SK-N-SH (cell line): Measurements from ENCODE around the gene SSTR4.

ENCODE experiments used
- CTCF ChIP-seq: fragments of 200-600 bp; sonication (generic); IDR thresholded peaks from 2 replicates; pipeline ENCODE4 v1.6.1; 2017; ENCODE audit warnings: antibody characterized with exemption, mild to moderate bottlenecking, moderate library complexity
- EP300 ChIP-seq, 2 experiments: IDR thresholded peaks; 2 replicates each; pipeline versions ENCODE4 v1.4.0 to v1.6.1; 2012; ENCODE audit warnings: borderline replicate concordance in 1 of 2, low read depth in 1 of 2, low read length in 1 of 2
- EZH2phosphoT487 ChIP-seq: fragments of 200-600 bp; sonication (generic); IDR thresholded peaks from 2 replicates; pipeline ENCODE4 v1.6.1; 2017; ENCODE audit warnings: low read depth, mixed run types, mild to moderate bottlenecking, antibody characterized with exemption, moderate library complexity, borderline replicate concordance
- FOXJ3 ChIP-seq: sonication (generic); formaldehyde crosslinking; IDR thresholded peaks from 2 replicates; pipeline ENCODE4 v1.5.1; 2020; ENCODE audit warnings: mild to moderate bottlenecking, missing genetic modification reagents
- JUND ChIP-seq: IDR thresholded peaks from 2 replicates; pipeline ENCODE4 v1.4.0; 2012
- POLR2AphosphoS5 ChIP-seq: IDR thresholded peaks from 2 replicates; pipeline ENCODE4 v1.6.1; 2012; ENCODE audit warnings: low read depth, low read length
- RCOR1 ChIP-seq: fragments of 150-350 bp; IDR thresholded peaks from 2 replicates; pipeline ENCODE4 v1.6.1; 2017; ENCODE audit warnings: antibody characterized with exemption, low read length
- RFX5 ChIP-seq: IDR thresholded peaks from 2 replicates; pipeline ENCODE4 v1.6.1; 2012; ENCODE audit warnings: mild to moderate bottlenecking, improper control_type of control experiment, low read length
- SIN3A ChIP-seq: IDR thresholded peaks from 2 replicates; pipeline ENCODE4 v1.6.1; 2012; ENCODE audit warnings: low read depth, mild to moderate bottlenecking, low read length, moderate library complexity, borderline replicate concordance
- SMC3 ChIP-seq: IDR thresholded peaks from 2 replicates; pipeline ENCODE4 v1.6.1; 2012; ENCODE audit warnings: low read depth, low read length, improper control_type of control experiment
- USF2 ChIP-seq: fragments of 150-350 bp; IDR thresholded peaks from 2 replicates; pipeline ENCODE4 v1.6.1; 2017; ENCODE audit warnings: antibody characterized with exemption, low read length, low read depth, borderline replicate concordance
- TF ChIP-seq, protein P1 (sequence below): fragments of 150-350 bp; IDR thresholded peaks from 2 replicates; pipeline ENCODE4 v1.6.1; 2016; ENCODE audit warnings: mild to moderate bottlenecking, low read depth, low read length

GRCh38 chr20:23039885-23040508, 4.9 kb downstream of the SSTR4 start:
- no peak for TF ChIP-seq CTCF
- TF ChIP-seq EP300 (IDR thresholded peaks at IDR 0.05; ENCODE audit: borderline replicate concordance in 1 of 2, low read depth in 1 of 2, low read length in 1 of 2) = no peak
- TF ChIP-seq POLR2AphosphoS5 = no peak
- TF ChIP-seq EZH2phosphoT487 = no peak
- TF ChIP-seq, protein P1, sequence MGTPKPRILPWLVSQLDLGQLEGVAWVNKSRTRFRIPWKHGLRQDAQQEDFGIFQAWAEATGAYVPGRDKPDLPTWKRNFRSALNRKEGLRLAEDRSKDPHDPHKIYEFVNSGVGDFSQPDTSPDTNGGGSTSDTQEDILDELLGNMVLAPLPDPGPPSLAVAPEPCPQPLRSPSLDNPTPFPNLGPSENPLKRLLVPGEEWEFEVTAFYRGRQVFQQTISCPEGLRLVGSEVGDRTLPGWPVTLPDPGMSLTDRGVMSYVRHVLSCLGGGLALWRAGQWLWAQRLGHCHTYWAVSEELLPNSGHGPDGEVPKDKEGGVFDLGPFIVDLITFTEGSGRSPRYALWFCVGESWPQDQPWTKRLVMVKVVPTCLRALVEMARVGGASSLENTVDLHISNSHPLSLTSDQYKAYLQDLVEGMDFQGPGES = no peak
- TF ChIP-seq RCOR1 = no peak
- TF ChIP-seq FOXJ3 (CRISPR knock-in tag) = no peak
- no peak for TF ChIP-seq RFX5
- no peak for TF ChIP-seq JUND
- TF ChIP-seq SMC3 = no peak
- TF ChIP-seq USF2 = no peak
- no peak for TF ChIP-seq SIN3A
